Skeletal muscle satellite cell (primary cell): ENCODE data around the gene TAP1. TPM values are rescaled to one million over a fixed set of nuclear protein-coding genes. Genes with fewer than 3 reads are reported as not detected.
"Not testable (repeated sequence)": the region's sequence is repeated elsewhere in the genome, so short reads cannot be mapped to it uniquely, and the experiment has no call there.

Experiments
- H3K27me3 ChIP-seq: 2 replicates; pipeline ENCODE4 v1.7.0; 2013; ENCODE audit warnings: low read length; ENCODE audit not compliant: control insufficient read depth, insufficient read depth
- H3K36me3 ChIP-seq: 2 replicates; pipeline ENCODE4 v1.7.0; 2013; ENCODE audit warnings: mild to moderate bottlenecking, control low read depth, low read length; ENCODE audit not compliant: insufficient read depth
- H3K4me1 ChIP-seq: 2 replicates; pipeline ENCODE4 v1.7.0; 2013; ENCODE audit warnings: low read length; ENCODE audit not compliant: control insufficient read depth, insufficient read depth
- H3K4me2 ChIP-seq: 2 replicates; pipeline ENCODE4 v1.7.0; 2013; ENCODE audit warnings: mild to moderate bottlenecking, low read length
- H3K4me3 ChIP-seq: 2 replicates; pipeline ENCODE4 v1.7.0; 2013; ENCODE audit warnings: low read length
- H3K9ac ChIP-seq: 2 replicates; pipeline ENCODE4 v1.7.0; 2013; ENCODE audit warnings: mild to moderate bottlenecking, low read depth, low read length, moderate library complexity
- H3K9me3 ChIP-seq: replicated peaks from 2 replicates; pipeline ENCODE4 v1.7.0; 2013; ENCODE audit warnings: mild to moderate bottlenecking, control low read depth, low read length
- small RNA-seq: library from RNA; depleted of rRNA; stranded (forward); fragments of <200 nt; gene quantifications from one replicate; pipeline ENCODE3, GENCODE V24; 2012

Gene TAP1

GRCh38 chr6:32815115-32815514, 38.4 kb downstream of the TAP1 start:
- Histone ChIP-seq H3K4me3 (no peak overlapping the region), H3K36me3 (no peaks in the 10 kb centered on the region), H3K4me2 (no peak overlapping the region), H3K4me1 (peaks cover 7% of the 10 kb centered on the region), H3K27me3 (peaks cover 25% of the 10 kb centered on the region), H3K9ac (no peak overlapping the region), H3K9me3 (no peaks in the 10 kb centered on the region)

GRCh38 chr6:32814145-32814544, 39.4 kb downstream of the TAP1 start:
- no peaks in the 10 kb centered on the region for H3K4me1 ChIP-seq
- H3K36me3 ChIP-seq: no peaks in the 10 kb centered on the region
- no peak overlapping the region for H3K4me2 ChIP-seq
- no peak overlapping the region for H3K9ac ChIP-seq
- H3K27me3 ChIP-seq: peaks cover 30% of the 10 kb centered on the region
- H3K4me3 ChIP-seq: no peak overlapping the region
- no peaks in the 10 kb centered on the region for H3K9me3 ChIP-seq

GRCh38 chr6:32809171-32809570, 44.3 kb downstream of the TAP1 start:
- Histone ChIP-seq H3K27me3 (peaks cover 38% of the 10 kb centered on the region), H3K9me3 (no peaks in the 10 kb centered on the region), H3K4me3 (no peak overlapping the region), H3K9ac (no peak overlapping the region), H3K4me1 (peaks cover 6% of the 10 kb centered on the region), H3K4me2 (no peak overlapping the region), H3K36me3 (no peaks in the 10 kb centered on the region)

GRCh38 chr6:32807020-32807580, 46.4 kb downstream of the TAP1 start:
- Histone ChIP-seq H3K9me3 (no peaks in the 10 kb centered on the region), H3K4me2 (no peak overlapping the region), H3K27me3 (peaks cover 42% of the 10 kb centered on the region), H3K4me3 (no peak overlapping the region), H3K4me1 (peaks cover 6% of the 10 kb centered on the region), H3K9ac (no peak overlapping the region), H3K36me3 (no peaks in the 10 kb centered on the region)

GRCh38 chr6:32805404-32805803, 48.1 kb downstream of the TAP1 start:
- not testable (repeated sequence) for H3K36me3 ChIP-seq, H3K9me3 ChIP-seq, H3K4me3 ChIP-seq, H3K9ac ChIP-seq, H3K4me1 ChIP-seq, H3K4me2 ChIP-seq
- peaks cover 56% of the 10 kb centered on the region for H3K27me3 ChIP-seq

- peaks cover 68% of the 10 kb centered on the region for H3K27me3 ChIP-seq
- no peaks in the 10 kb centered on the region for H3K36me3 ChIP-seq
- no peak overlapping the region for H3K4me2 ChIP-seq
- no peak overlapping the region for H3K9ac ChIP-seq
- H3K9me3 ChIP-seq: no peaks in the 10 kb centered on the region
- H3K4me3 ChIP-seq: no peak overlapping the region
- H3K4me1 ChIP-seq: peaks cover 6% of the 10 kb centered on the region
Measured at GRCh38 chr6:32803416-32803815, 50.1 kb downstream of the TAP1 start.

- H3K27me3 ChIP-seq: peaks cover 87% of the 10 kb centered on the region
- no peak overlapping the region for H3K4me2 ChIP-seq
- no peaks in the 10 kb centered on the region for H3K36me3 ChIP-seq
- H3K9ac ChIP-seq: no peak overlapping the region
- peaks cover 7% of the 10 kb centered on the region for H3K4me1 ChIP-seq
- no peaks in the 10 kb centered on the region for H3K9me3 ChIP-seq
- no peak overlapping the region for H3K4me3 ChIP-seq
Measured at GRCh38 chr6:32799740-32800139, 53.8 kb downstream of the TAP1 start.

- Histone ChIP-seq H3K27me3 (peaks cover 87% of the 10 kb centered on the region), H3K4me3 (no peak overlapping the region), H3K4me2 (no peak overlapping the region), H3K4me1 (peaks cover 7% of the 10 kb centered on the region), H3K36me3 (no peaks in the 10 kb centered on the region), H3K9me3 (no peaks in the 10 kb centered on the region), H3K9ac (no peak overlapping the region)
Measured at GRCh38 chr6:32799168-32799567, 54.3 kb downstream of the TAP1 start.

GRCh38 chr6:32796848-32797776, 56.4 kb downstream of the TAP1 start:
- peak overlapping the region; percentile 50 for H3K4me3 ChIP-seq
- H3K4me2 ChIP-seq: peak overlapping the region; percentile 76
- H3K27me3 ChIP-seq: peaks cover 86% of the 10 kb centered on the region
- H3K9me3 ChIP-seq: no peaks in the 10 kb centered on the region
- peaks cover 7% of the 10 kb centered on the region for H3K4me1 ChIP-seq
- H3K36me3 ChIP-seq: no peaks in the 10 kb centered on the region
- H3K9ac ChIP-seq: peak overlapping the region; percentile 14

Small RNAs within 50 kb of the gene (small RNA-seq; reads per million reads assigned to genes)
- not detected for gene HLA-Z
